Testis (tissue), 2 donors: Measurements from ENCODE around the gene SCMH1.

Experiments used
- CTCF ChIP-seq, 3 experiments: fragments of 450-650 bp in 2 of 3; fragments of 200-600 bp in 1 of 3; sonication (generic) in 1 of 3; IDR thresholded peaks; one replicate each; pipeline ENCODE4 v1.5.1; 2016 to 2019; ENCODE audit warnings: antibody characterized with exemption in 3 of 3, mild to moderate bottlenecking in 2 of 3, moderate library complexity in 1 of 3
- POLR2A ChIP-seq: fragments of 450-650 bp; IDR thresholded peaks from one replicate; pipeline ENCODE4 v1.6.1; 2017; ENCODE audit warnings: antibody characterized with exemption, mild to moderate bottlenecking, moderate library complexity

GRCh38 chr1:41078616-41079015 lies 163.5 kb downstream of the SCMH1 start:
- TF ChIP-seq CTCF (IDR thresholded peaks at IDR 0.05) = no peak
- TF ChIP-seq POLR2A = no peak
